K562 (cell line): ENCODE results near the gene COX6A2. TPM values are rescaled to one million over a fixed set of nuclear protein-coding genes. Genes with fewer than 3 reads are reported as not detected.

Experiments used
- CREB3L1 ChIP-seq: fragments of 450-650 bp; IDR thresholded peaks from 2 replicates; pipeline ENCODE4 v1.6.1; 2014; ENCODE audit warnings: low read depth, mild to moderate bottlenecking, moderate library complexity, borderline replicate concordance
- FOXA1 ChIP-seq: fragments of 450-650 bp; IDR thresholded peaks from 2 replicates; pipeline ENCODE4 v1.6.1; 2016; ENCODE audit warnings: mild to moderate bottlenecking, borderline replicate concordance
- FOXO4 ChIP-seq: fragments of 450-650 bp; formaldehyde crosslinking; IDR thresholded peaks from 2 replicates; pipeline ENCODE4 v1.4.0; 2020; ENCODE audit warnings: mild to moderate bottlenecking, moderate library complexity
- HCFC1 ChIP-seq: IDR thresholded peaks from 2 replicates; pipeline ENCODE4 v1.6.1; 2012; ENCODE audit warnings: low read depth, low read length, improper control_type of control experiment
- NCOA1 ChIP-seq: fragments of 450-650 bp; IDR thresholded peaks from 2 replicates; pipeline ENCODE4 v1.6.1; 2016; ENCODE audit warnings: low read depth
- PTRF ChIP-seq: fragments of 450-650 bp; IDR thresholded peaks from 2 replicates; pipeline ENCODE4 v1.6.1; 2016; ENCODE audit warnings: mild to moderate bottlenecking, missing genetic modification characterization, missing compliant biosample characterization
- SRSF7 ChIP-seq: fragments of 200-400 bp; formaldehyde crosslinking; optimal IDR thresholded peaks from 2 replicates; pipeline ENCODE3; 2017; ENCODE audit warnings: mild to moderate bottlenecking, low read depth, low read length
- ZNF740 ChIP-seq, 3 experiments: fragments of 200-800 bp in 1 of 3; sonication (Bioruptor generic) in 1 of 3; sonication (generic) in 1 of 3; formaldehyde crosslinking in 1 of 3; IDR thresholded peaks; 2 replicates each; pipeline versions ENCODE4 v1.6.1 to v1.8.0; 2016 to 2022; ENCODE audit warnings: mild to moderate bottlenecking in 2 of 3, missing compliant biosample characterization in 2 of 3, missing genetic modification characterization in 2 of 3, missing genetic modification reagents in 1 of 3
- polyA plus RNA-seq, 8 experiments: library from polyadenylated mRNA; depleted of rRNA in 4 of 8; stranded (reverse) in 5 of 8; unstranded in 3 of 8; fragments of >200 nt; fragmentation: Nextera tagmentation in 2 of 8; fragmentation: Illumina TruSeq in 1 of 8; extraction: Ambion mirVana in 2 of 8; extraction: Trizol in 1 of 8; gene quantifications; 2 replicates each; pipeline versions ENCODE4 v1.2.1 to v1.2.3, GENCODE V29; 2011 to 2014; ENCODE audit warnings: inconsistent platforms in 1 of 8, missing spikeins in 1 of 8
- total RNA-seq, 7 experiments: library from RNA; depleted of rRNA in 6 of 7; stranded (reverse); fragments of >200 nt in 6 of 7; fragmentation: Illumina TruSeq in 2 of 7; extraction: Trizol in 2 of 7; gene quantifications; 2 replicates each; pipeline versions ENCODE4 v1.2.1 to v1.2.3, GENCODE V29; 2011 to 2021; ENCODE audit warnings: low replicate concordance in 1 of 7

COX6A2 gene
- total and polyA plus RNA-seq, 9 of the 15 experiments (the other 6 are each of a cell fraction or from before 2014, with no cell fraction given), result not detected

- no peak for TF ChIP-seq SRSF7
- TF ChIP-seq NCOA1, result no peak
- no peak for TF ChIP-seq FOXA1
- TF ChIP-seq HCFC1, result no peak
- TF ChIP-seq CREB3L1, result 0 out of 2 replicates have a peak, but pooled peaks have one; percentile 23
- no peak for TF ChIP-seq ZNF740 (CRISPR knock-in tag; IDR thresholded peaks at IDR 0.05)
- TF ChIP-seq ZNF740 (tag; IDR thresholded peaks at IDR 0.05), result 0 out of 4 replicates have a peak, but pooled peaks of 1 of the 2 experiments have one; percentile 34
- no peak for TF ChIP-seq FOXO4 (CRISPR knock-in tag)
- no peak for TF ChIP-seq PTRF (tag)
These were observed 500 bp downstream of the COX6A2 start (continued) for GRCh38 chr16:31427441-31428278.
